ENCODE results near the gene FABP3. TPM values are rescaled to one million over a fixed set of nuclear protein-coding genes. Genes with fewer than 3 reads are reported as not detected.

The FABP3 gene
- total and polyA plus RNA-seq, 10 of the 15 experiments (the other 5 are each of a cell fraction or from before 2014, with no cell fraction given) = 0.36 to 1.2 (median 0.67) TPM; not detected in 2

GRCh38 chr1:31414980-31415370 is 42.1 kb upstream of the FABP3 start:
- Histone ChIP-seq H3K4me2 (ENCODE audit: control insufficient read depth, insufficient read depth) (no peak overlapping the region), H3K9ac (ENCODE audit: control insufficient read depth, insufficient read depth, low read length) (no peak overlapping the region), H4K20me1 (ENCODE audit: control insufficient read depth, insufficient read depth) (no peaks in the 10 kb centered on the region), H3K4me3 (no peak overlapping the region), H3K4me1 (ENCODE audit: control insufficient read depth, insufficient read depth, low read length) (peaks cover 5% of the 10 kb centered on the region; the same call in 1 of the 2 replicates), H3K27me3 (replicated peaks in 1 of 2; ENCODE audit: control insufficient read depth in 2 of 2, insufficient read depth in 2 of 2, low read length in 1 of 2) (peaks cover 2 to 10% of the 10 kb centered on the region in 2 experiments; a peak in 3 of 4 replicates), H3K79me2 (ENCODE audit: control insufficient read depth, insufficient read depth, low read length) (no peaks in the 10 kb centered on the region), H3K27ac (ENCODE audit: control insufficient read depth, insufficient read depth) (no peak overlapping the region), H3K9me3 (replicated peaks; ENCODE audit: control insufficient read depth, insufficient read depth, low read length) (no peaks in the 10 kb centered on the region), H3K36me3 (ENCODE audit: control insufficient read depth in 2 of 2, insufficient read depth in 2 of 2, low read length in 1 of 2) (no peaks in the 10 kb centered on the region), H2AFZ (ENCODE audit: control insufficient read depth, low read depth, low read length) (no peak overlapping the region)
- ChIA-PET SMC1A (ENCODE audit: uncharacterized antibody, unreplicated experiment) (no interaction called here), RAD21 (ENCODE audit: unreplicated experiment) (no interaction called here), POLR2A (interaction anchor here (0.6 kb wide), 1 partner anchor 364 kb away, joined by 3 read pairs; no protein-coding TSS in a partner anchor), CTCF (interaction anchor here (0.7 to 1.5 kb wide), 2 partner anchors 20 to 134 kb away, joined by 3 to 4 read pairs; no protein-coding TSS in a partner anchor)
- 74% methylated on average over 4 of the region's 4 CpGs for WGBS (ENCODE audit: insufficient coverage, insufficient replicate concordance, low lambda C conversion rate, missing lambda C conversion rate)
- no peak for ATAC-seq
- intact Hi-C loops (cut with micrococcal nuclease; ENCODE audit: unreplicated experiment) = no loop called here
- TF ChIP-seq CHD4 (IDR thresholded peaks at IDR 0.05) (no peak), ZNF687 (IDR thresholded peaks at IDR 0.05) (no peak), ETV6 (conservative IDR thresholded peaks at IDR 0.05 in 1 of 2, IDR thresholded peaks at IDR 0.05 in 1 of 2; ENCODE audit: borderline replicate concordance in 1 of 2, low read depth in 1 of 2) (no peak), HCFC1 (IDR thresholded peaks at IDR 0.05; ENCODE audit: low read length) (no peak), SREBF2 (IDR thresholded peaks at IDR 0.05; ENCODE audit: low read length) (no peak), SMAD5 (IDR thresholded peaks at IDR 0.05; ENCODE audit: low read depth) (no peak), TAF1 (IDR thresholded peaks at IDR 0.05; ENCODE audit: borderline replicate concordance, low read depth, low read length) (no peak), PKNOX1 (IDR thresholded peaks at IDR 0.05) (no peak), CREM (IDR thresholded peaks at IDR 0.05; ENCODE audit: low read depth) (no peak), RELA (IDR thresholded peaks at IDR 0.05; ENCODE audit: borderline replicate concordance, partially characterized antibody) (no peak), MTA3 (IDR thresholded peaks at IDR 0.05; ENCODE audit: borderline replicate concordance, low read length) (no peak), ATF2 (IDR thresholded peaks at IDR 0.05; ENCODE audit: low read length) (no peak), NKRF (conservative IDR thresholded peaks at IDR 0.05) (no peak)
- no peak for FAIRE-seq
- no TSS peak for BruUV-seq (replicated peaks)
- in situ Hi-C loops (cut with MboI) = no loop called here
- no peak for DNase-seq (ENCODE audit: low read depth, low spot score)

All from GM12878 (cell line).